ENCODE measurements around the gene DRICH1.
"Not testable (repeated sequence)": the region's sequence is repeated elsewhere in the genome, so short reads cannot be mapped to it uniquely, and the experiment has no call there.

Gene DRICH1

GRCh38 chr22:23672307-23673049, 40.4 kb upstream of the DRICH1 start:
- not testable (repeated sequence) for H3K27me3 ChIP-seq (ENCODE audit: control insufficient read depth, insufficient read depth, low read length); H3K4me3 ChIP-seq (ENCODE audit: low read depth, low read length); H3K27ac ChIP-seq (ENCODE audit: low read depth, low read length); H3K9ac ChIP-seq (ENCODE audit: low read length); H3K9me3 ChIP-seq (ENCODE audit: control insufficient read depth, insufficient read depth, low read depth, low read length); H3K36me3 ChIP-seq (ENCODE audit: control insufficient read depth, insufficient read depth, low read length)
- H3K4me1 ChIP-seq (ENCODE audit: control insufficient read depth, insufficient read depth, low read length) = peaks cover 17% of the 10 kb centered on the region

- H3K9me3 ChIP-seq (ENCODE audit: control insufficient read depth, insufficient read depth, low read depth, low read length); H3K27ac ChIP-seq (ENCODE audit: low read depth, low read length); H3K9ac ChIP-seq (ENCODE audit: low read length); H3K36me3 ChIP-seq (ENCODE audit: control insufficient read depth, insufficient read depth, low read length); H3K27me3 ChIP-seq (ENCODE audit: control insufficient read depth, insufficient read depth, low read length); H3K4me3 ChIP-seq (ENCODE audit: low read depth, low read length): not testable (repeated sequence)
- peaks cover 16% of the 10 kb centered on the region for H3K4me1 ChIP-seq (ENCODE audit: control insufficient read depth, insufficient read depth, low read length)
Observed at GRCh38 chr22:23671387-23671786, 39.3 kb upstream of the DRICH1 start.

GRCh38 chr22:23670378-23671295, 38.5 kb upstream of the DRICH1 start:
- Histone ChIP-seq H3K36me3 (ENCODE audit: control insufficient read depth, insufficient read depth, low read length) (no peaks in the 10 kb centered on the region), H3K9ac (ENCODE audit: low read length) (no peak overlapping the region), H3K4me1 (ENCODE audit: control insufficient read depth, insufficient read depth, low read length) (peaks cover 16% of the 10 kb centered on the region), H3K4me3 (ENCODE audit: low read depth, low read length) (no peak overlapping the region), H3K9me3 (ENCODE audit: control insufficient read depth, insufficient read depth, low read depth, low read length) (no peaks in the 10 kb centered on the region), H3K27me3 (ENCODE audit: control insufficient read depth, insufficient read depth, low read length) (no peaks in the 10 kb centered on the region), H3K27ac (ENCODE audit: low read depth, low read length) (no peak overlapping the region)

GRCh38 chr22:23660381-23660780, 28.3 kb upstream of the DRICH1 start:
- not testable (repeated sequence) for H3K27ac ChIP-seq (ENCODE audit: low read depth, low read length); H3K4me3 ChIP-seq (ENCODE audit: low read depth, low read length); H3K27me3 ChIP-seq (ENCODE audit: control insufficient read depth, insufficient read depth, low read length); H3K4me1 ChIP-seq (ENCODE audit: control insufficient read depth, insufficient read depth, low read length); H3K9ac ChIP-seq (ENCODE audit: low read length)
- H3K9me3 ChIP-seq (ENCODE audit: control insufficient read depth, insufficient read depth, low read depth, low read length) = peaks cover 18% of the 10 kb centered on the region; the same call in 1 of the 2 replicates
- peaks cover 18% of the 10 kb centered on the region for H3K36me3 ChIP-seq (ENCODE audit: control insufficient read depth, insufficient read depth, low read length)

- no peak overlapping the region for H3K4me3 ChIP-seq (ENCODE audit: low read depth, low read length)
- no peaks in the 10 kb centered on the region for H3K4me1 ChIP-seq (ENCODE audit: control insufficient read depth, insufficient read depth, low read length)
- H3K9me3 ChIP-seq (ENCODE audit: control insufficient read depth, insufficient read depth, low read depth, low read length) = peaks cover 8% of the 10 kb centered on the region; the same call in 1 of the 2 replicates
- no peak overlapping the region for H3K9ac ChIP-seq (ENCODE audit: low read length)
- H3K36me3 ChIP-seq (ENCODE audit: control insufficient read depth, insufficient read depth, low read length) = peaks cover 25% of the 10 kb centered on the region
- no peak overlapping the region for H3K27ac ChIP-seq (ENCODE audit: low read depth, low read length)
- H3K27me3 ChIP-seq (ENCODE audit: control insufficient read depth, insufficient read depth, low read length) = no peaks in the 10 kb centered on the region
Observed at GRCh38 chr22:23657727-23658126, 25.6 kb upstream of the DRICH1 start.

GRCh38 chr22:23655891-23656475, 23.9 kb upstream of the DRICH1 start:
- no peaks in the 10 kb centered on the region for H3K4me1 ChIP-seq (ENCODE audit: control insufficient read depth, insufficient read depth, low read length)
- H3K4me3 ChIP-seq (ENCODE audit: low read depth, low read length) = no peak overlapping the region
- no peak overlapping the region for H3K27ac ChIP-seq (ENCODE audit: low read depth, low read length)
- H3K9me3 ChIP-seq (ENCODE audit: control insufficient read depth, insufficient read depth, low read depth, low read length) = no peaks in the 10 kb centered on the region
- no peaks in the 10 kb centered on the region for H3K27me3 ChIP-seq (ENCODE audit: control insufficient read depth, insufficient read depth, low read length)
- H3K36me3 ChIP-seq (ENCODE audit: control insufficient read depth, insufficient read depth, low read length) = peaks cover 25% of the 10 kb centered on the region
- H3K9ac ChIP-seq (ENCODE audit: low read length) = no peak overlapping the region

- Histone ChIP-seq H3K36me3 (ENCODE audit: control insufficient read depth, insufficient read depth, low read length) (peaks cover 16% of the 10 kb centered on the region), H3K9me3 (ENCODE audit: control insufficient read depth, insufficient read depth, low read depth, low read length) (no peaks in the 10 kb centered on the region), H3K4me3 (ENCODE audit: low read depth, low read length) (no peak overlapping the region), H3K27me3 (ENCODE audit: control insufficient read depth, insufficient read depth, low read length) (no peaks in the 10 kb centered on the region), H3K4me1 (ENCODE audit: control insufficient read depth, insufficient read depth, low read length) (no peaks in the 10 kb centered on the region), H3K27ac (ENCODE audit: low read depth, low read length) (no peak overlapping the region), H3K9ac (ENCODE audit: low read length) (no peak overlapping the region)
Observed at GRCh38 chr22:23652711-23653110, 20.6 kb upstream of the DRICH1 start.

GRCh38 chr22:23652286-23652685, 20.2 kb upstream of the DRICH1 start:
- Histone ChIP-seq H3K27me3 (ENCODE audit: control insufficient read depth, insufficient read depth, low read length) (no peaks in the 10 kb centered on the region), H3K9me3 (ENCODE audit: control insufficient read depth, insufficient read depth, low read depth, low read length) (no peaks in the 10 kb centered on the region), H3K4me3 (ENCODE audit: low read depth, low read length) (no peak overlapping the region), H3K27ac (ENCODE audit: low read depth, low read length) (no peak overlapping the region), H3K4me1 (ENCODE audit: control insufficient read depth, insufficient read depth, low read length) (no peaks in the 10 kb centered on the region), H3K36me3 (ENCODE audit: control insufficient read depth, insufficient read depth, low read length) (peaks cover 16% of the 10 kb centered on the region), H3K9ac (ENCODE audit: low read length) (no peak overlapping the region)

- H3K4me3 ChIP-seq (ENCODE audit: low read depth, low read length) = no peak overlapping the region
- H3K27ac ChIP-seq (ENCODE audit: low read depth, low read length) = no peak overlapping the region
- H3K9me3 ChIP-seq (ENCODE audit: control insufficient read depth, insufficient read depth, low read depth, low read length) = no peaks in the 10 kb centered on the region
- H3K27me3 ChIP-seq (ENCODE audit: control insufficient read depth, insufficient read depth, low read length) = no peaks in the 10 kb centered on the region
- H3K4me1 ChIP-seq (ENCODE audit: control insufficient read depth, insufficient read depth, low read length) = no peaks in the 10 kb centered on the region
- H3K9ac ChIP-seq (ENCODE audit: low read length) = no peak overlapping the region
- H3K36me3 ChIP-seq (ENCODE audit: control insufficient read depth, insufficient read depth, low read length) = peaks cover 16% of the 10 kb centered on the region
Observed at GRCh38 chr22:23651676-23652075, 19.6 kb upstream of the DRICH1 start.

GRCh38 chr22:23649071-23649501, 17.0 kb upstream of the DRICH1 start:
- Histone ChIP-seq H3K4me1 (ENCODE audit: control insufficient read depth, insufficient read depth, low read length) (no peaks in the 10 kb centered on the region), H3K9ac (ENCODE audit: low read length) (no peak overlapping the region), H3K36me3 (ENCODE audit: control insufficient read depth, insufficient read depth, low read length) (peaks cover 16% of the 10 kb centered on the region), H3K27ac (ENCODE audit: low read depth, low read length) (no peak overlapping the region), H3K27me3 (ENCODE audit: control insufficient read depth, insufficient read depth, low read length) (no peaks in the 10 kb centered on the region), H3K4me3 (ENCODE audit: low read depth, low read length) (no peak overlapping the region), H3K9me3 (ENCODE audit: control insufficient read depth, insufficient read depth, low read depth, low read length) (no peaks in the 10 kb centered on the region)

GRCh38 chr22:23646526-23646925, 14.4 kb upstream of the DRICH1 start:
- H3K27me3 ChIP-seq (ENCODE audit: control insufficient read depth, insufficient read depth, low read length); H3K4me1 ChIP-seq (ENCODE audit: control insufficient read depth, insufficient read depth, low read length); H3K4me3 ChIP-seq (ENCODE audit: low read depth, low read length); H3K36me3 ChIP-seq (ENCODE audit: control insufficient read depth, insufficient read depth, low read length); H3K9me3 ChIP-seq (ENCODE audit: control insufficient read depth, insufficient read depth, low read depth, low read length); H3K27ac ChIP-seq (ENCODE audit: low read depth, low read length); H3K9ac ChIP-seq (ENCODE audit: low read length): not testable (repeated sequence)
